ENCODE results near the gene DENND1A.
A peak's percentile ranks its signal among the peaks of the same experiment; 100 is the strongest.

DENND1A gene

DNA sequence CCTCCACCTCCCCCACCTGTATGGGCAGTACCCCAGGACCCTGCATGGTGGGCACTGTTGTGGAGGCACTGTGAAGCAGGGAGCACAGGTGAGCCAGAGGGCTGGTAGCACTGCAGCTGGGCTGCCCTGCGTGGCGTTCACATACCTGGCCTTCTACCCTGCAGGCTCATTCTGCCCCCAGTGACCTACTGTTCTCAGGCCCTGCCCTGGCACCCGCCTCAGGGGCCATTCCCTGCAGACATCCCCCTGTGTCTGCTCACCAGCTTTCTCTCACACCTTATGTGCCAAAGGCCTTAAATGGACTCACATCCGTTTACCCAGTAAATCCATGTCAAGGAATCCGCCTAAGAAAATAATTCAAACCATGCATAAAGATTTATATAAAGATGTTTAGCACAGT is 377.4 kb downstream of the DENND1A start:
- no peak for DNase-seq

DNA sequence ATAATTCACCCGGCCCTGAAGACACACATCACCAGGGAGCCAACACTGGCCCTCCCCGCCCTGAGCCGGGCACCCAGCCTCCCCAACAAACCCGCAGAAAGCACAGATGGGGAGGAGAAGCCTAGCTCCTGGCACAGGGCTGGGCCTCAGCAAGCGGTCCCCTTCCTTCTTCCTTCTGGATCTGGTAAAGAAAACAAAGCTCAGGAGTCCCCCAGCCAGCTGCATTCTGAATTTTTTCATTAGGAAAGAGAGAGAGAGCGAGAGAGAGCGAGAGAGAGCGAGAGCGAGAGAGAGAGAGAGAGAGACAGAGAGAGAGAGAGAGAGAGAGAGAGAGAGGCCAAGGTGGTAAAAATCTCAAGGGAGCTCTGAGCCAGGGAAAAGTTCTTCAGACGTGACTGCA is 378.2 kb downstream of the DENND1A start:
- DNase-seq, result no peak

DNA sequence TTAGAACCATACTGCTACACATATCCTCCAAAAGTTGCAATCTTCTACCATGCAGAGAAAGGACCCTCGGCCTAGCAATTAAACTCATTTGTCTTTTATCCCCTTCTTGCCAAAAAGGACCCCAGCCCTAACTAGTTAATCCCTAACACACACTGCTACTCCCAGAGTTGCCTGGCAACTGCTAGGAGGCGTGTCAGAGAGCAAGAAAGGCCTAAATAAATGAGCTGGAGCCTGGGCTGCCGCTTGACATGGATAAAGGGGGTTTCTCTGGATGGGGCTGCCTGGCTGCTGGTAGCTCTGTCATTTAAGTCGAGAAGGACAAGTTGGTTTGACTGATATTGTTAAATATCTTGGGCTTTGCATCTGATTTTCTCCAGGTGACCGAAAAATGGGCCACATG is 379.1 kb downstream of the DENND1A start:
- no peak for DNase-seq

DNA sequence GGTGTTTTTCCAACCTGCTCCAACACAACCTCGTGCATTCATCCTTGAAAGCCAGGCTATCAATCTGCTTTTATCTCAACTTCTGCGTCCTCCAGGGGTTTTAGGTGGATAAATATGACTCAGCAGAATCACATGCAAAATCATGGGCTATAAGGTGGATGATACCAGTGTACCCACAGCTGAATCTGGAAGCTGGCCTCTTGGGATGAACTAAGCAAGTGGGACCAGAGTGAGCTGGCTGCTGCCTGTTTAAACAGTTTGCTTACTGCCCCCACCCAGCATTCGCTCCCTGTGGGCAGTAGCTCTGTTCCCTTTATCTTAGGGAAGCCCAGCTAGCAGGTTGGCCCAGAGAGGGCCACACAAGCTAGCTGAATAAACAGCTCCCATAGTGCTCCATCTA is 379.9 kb downstream of the DENND1A start:
- no peak for DNase-seq

DNA sequence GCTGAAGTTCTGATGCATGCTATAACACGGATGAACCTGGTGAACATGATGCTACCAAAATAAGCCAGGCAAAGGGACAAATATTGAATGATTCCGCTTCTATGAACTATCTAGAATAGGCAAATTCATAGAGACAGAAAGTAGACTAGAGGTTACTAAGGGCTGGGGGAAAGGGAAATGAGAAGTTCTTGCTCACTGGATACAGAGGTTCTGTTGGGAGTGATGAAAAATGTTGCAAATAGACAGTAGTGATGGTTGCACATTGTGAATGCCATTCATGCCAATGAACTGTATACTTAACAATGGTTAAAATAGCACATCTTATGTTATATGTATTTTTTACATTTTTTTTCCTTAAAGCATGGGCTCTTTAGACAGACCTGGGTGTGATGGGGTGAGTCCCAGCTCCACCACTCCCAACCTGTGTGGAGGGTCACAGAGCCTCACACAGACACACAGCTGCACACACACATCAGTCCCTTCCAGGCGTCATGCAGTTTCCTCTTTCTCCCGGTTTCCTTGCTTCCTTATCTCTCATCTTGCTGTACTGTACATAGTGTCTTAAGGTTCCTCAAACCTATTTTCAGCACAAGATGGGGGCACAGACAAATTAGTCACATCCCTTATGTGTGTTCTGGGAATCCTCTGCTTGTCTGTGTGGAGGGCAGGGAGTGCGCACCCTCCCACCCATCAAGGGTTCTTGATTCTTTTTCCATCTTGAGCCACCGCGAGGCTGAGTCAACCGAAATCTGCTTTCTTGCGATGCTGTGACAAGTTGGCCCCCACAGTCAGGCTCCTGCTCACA is 381.0 kb downstream of the DENND1A start:
- peak; percentile 69 for DNase-seq

DNA sequence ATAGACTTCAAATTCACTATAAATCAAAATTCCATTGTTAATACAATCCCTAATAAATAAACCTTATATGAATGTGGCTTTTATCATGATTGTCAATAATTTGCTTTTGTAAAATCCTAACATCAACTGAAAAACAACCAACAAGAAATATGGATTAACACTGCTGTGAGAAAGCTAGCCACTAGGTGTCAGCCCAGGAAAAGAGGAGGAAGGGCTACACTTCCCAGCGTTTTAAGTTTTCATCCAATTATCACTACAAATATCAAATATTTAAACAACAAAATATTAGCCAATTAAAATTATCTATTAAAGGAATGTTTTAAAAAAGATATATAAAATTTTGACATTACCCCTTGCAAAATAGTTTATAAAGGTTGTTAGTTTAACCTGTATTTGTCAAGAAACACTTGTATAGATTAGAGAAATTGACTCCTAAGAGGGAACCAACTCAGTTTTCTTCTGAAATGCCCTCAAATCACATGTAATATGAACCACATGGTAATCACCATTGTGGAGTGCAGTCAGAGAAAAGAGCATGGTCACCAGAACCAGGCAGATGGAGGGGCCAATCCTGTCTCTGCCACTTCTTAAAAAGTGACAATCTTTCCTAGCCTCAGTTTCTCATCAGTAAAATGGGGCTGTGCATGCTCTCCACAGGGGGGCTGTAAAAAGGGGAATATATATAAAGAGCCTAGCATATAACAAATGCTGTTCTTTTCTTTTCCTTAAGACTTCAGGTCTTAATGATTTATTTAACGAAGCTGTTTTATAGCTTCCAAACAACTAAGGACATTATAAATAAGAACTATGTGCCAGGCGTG is 385.7 kb downstream of the DENND1A start:
- no peak for DNase-seq

DNA sequence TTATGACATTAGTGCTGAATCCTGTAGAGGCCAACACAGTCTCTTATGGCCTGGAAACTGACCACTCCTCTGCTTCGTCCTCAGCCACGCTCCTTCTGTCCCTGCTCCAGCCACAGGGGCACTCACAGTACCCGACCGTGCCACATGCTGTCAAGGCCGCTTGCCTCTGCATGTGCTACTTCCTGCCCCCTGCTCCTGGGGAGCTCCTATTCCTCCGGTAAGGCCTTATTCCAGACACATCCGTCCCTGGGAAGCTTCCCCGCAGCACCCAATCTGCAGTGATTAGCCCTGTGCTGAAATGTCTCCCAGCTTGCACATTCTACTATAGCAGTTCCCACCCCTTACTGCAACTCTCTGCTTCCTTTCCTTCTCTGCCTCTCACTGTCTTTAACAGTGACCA is 386.4 kb downstream of the DENND1A start:
- no peak for DNase-seq

DNA sequence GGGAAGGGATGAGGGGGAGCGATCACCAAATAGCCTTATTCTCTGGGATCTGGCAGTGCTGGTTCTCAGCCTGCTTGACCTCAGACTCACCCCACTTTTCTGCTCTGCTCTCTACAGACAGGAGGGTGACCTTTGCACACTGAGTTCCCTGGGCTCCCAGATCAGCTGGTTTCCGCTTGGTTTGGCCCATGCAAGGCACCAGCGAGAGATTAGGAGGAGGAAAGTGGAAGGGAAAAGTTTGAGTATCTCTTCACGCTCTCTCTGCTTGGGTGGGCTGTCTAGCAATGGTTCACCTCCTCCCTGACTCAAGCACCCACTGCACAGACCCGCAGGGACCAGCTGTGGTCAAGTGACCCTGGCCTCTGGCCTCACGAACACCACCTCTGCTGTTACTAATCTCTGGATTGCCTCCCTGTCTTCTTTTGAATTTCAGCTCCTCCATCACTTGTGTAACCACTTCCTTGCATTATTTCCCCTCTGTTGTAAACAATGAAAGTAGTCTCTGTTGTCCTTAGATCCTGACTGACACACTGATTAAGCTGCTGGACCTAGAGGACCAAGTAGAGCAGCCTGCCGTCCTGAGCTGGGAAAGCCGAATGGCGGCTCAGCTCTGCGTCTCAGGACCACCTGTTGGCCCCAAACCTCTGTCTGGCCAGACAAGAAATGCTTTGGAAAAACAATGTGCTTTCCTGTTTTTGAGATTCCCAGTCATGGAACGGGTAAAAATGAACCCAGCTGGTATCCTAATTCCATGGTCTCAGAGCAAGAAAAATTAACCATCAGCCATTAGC is 387.3 kb downstream of the DENND1A start:
- no peak for DNase-seq

DNA sequence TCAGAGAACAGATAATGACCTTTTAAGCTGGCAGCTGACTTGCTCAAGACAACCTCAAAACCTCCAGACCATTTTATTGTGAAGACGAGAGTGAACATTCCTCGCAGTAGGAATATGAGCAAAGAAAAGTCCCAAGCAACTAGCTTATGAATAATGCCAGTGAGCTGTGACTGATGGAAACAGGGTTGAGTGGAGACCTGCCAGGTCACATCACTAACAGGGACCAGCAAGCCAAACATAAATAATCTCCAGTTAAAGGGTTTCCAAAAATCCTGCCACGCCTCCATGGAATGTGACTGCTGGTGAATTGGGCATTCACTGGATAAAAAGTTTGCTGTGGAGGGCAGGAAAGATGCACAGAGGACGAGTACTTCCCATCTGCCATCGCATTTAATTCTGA is 388.5 kb downstream of the DENND1A start:
- no peak for DNase-seq

DNA sequence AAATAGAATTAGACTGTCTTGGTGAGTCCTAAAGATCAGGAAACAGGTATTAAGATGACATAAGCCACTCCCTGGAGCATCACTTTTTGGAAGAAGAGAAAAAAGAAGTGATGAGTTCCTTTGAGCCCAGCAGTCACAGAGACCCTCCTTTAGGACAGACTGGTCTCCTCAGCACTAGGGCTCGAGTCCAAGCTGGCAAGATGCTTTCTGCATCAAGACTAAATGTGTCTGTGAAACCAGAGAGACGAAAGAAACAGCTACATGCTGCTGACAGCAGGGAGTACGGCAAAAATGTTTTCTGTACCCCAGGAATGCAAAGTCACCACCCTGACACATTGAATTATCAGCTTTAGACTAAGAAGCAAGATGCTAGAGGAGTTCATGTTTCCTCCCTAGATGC is 389.5 kb downstream of the DENND1A start:
- no peak for DNase-seq

DNA sequence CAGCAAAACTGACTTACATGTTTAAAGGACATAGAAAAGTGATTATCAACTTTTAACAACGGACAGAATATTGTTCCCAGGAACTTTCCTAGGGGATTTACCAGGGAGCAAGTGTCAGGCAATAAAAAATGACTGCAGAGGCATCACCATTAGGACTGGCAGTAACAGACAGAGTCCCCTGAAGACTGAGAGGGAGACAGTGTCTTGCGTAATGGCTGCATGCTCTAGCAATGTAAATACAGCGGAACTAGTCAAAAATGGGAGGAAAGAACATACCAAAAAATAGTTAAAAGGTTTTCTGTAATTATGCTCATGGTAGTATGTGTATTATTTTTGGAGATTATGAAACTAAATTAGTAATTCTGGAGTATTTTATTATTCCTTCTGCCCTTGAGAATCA is 392.1 kb downstream of the DENND1A start:
- no peak for DNase-seq

DNA sequence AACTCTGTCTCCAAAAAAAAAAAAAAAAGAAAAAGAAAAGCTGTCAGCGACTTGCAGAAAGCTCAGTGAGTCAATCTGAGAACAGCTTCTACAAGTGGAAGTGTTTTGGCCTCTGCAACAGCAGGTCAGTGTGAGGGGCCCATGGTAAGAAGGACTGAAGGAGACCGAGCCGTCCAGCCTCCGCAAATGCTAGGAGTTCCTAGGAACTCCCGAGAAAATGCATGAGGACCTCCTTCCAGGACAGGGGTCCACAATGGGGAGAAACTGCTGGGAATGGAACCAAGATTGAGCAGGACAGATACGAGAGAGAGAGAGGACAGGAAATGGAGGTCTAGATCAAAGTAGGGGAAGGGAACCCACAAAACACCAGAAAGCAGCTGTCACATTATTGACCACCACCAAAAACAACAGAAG is 393.5 kb downstream of the DENND1A start:
- no peak for DNase-seq

DNA sequence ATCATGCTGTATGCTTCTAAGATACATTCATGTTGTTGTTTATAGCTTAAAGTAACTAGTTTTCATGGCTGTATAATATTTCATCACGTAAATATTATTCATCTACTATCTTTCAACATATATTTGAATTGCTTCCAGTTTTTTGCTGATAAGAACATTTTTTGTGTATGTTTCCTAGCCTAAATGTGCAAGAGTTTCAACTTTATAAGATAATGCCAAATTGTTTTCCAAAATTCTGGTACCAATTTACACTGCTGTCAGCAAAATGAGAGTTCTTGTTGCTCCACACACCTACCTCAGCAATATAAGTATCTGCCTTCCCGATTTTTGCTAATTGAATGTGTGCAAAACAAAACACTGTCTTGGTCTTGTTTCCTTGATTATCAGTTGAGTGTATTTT is 395.6 kb downstream of the DENND1A start:
- DNase-seq, result no peak

DNA sequence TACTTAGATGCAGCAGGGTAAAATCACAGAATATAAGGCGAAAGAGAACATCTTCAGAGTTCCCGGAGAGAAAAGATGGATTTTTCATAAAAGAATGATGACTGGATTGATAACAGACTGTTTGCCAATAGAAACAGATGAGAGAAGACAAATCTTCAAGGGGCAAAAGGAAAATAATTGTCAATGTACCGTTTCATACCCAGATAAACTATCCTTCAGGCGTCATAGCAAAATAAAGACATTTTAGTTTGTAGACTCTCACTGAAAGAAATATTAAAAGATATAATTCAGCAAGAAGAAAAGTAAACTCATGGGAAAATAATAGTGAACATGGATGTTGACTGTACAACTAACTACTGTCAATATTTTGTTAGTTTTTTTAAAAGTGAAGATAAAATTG is 399.7 kb downstream of the DENND1A start:
- no peak for DNase-seq

DNA sequence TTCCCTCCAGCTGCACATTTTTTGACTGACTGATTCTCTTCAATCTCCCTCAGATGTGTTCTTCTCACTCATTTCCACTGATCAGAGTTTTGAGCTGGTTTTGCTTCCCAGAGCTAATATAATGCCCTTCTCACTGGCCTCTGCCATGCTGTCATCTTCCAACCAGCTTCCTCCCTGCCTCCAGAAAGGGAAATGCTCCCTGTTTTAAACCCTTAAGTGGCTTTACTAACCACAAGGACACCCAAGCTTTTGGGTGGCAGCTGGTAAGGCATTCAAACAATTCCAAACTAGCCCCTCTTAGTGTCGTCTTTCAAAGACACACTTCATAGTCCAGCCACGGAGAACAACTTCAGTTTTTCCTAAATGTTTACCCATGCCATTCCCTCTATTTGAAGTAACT is 401.4 kb downstream of the DENND1A start:
- no peak for DNase-seq

DNA sequence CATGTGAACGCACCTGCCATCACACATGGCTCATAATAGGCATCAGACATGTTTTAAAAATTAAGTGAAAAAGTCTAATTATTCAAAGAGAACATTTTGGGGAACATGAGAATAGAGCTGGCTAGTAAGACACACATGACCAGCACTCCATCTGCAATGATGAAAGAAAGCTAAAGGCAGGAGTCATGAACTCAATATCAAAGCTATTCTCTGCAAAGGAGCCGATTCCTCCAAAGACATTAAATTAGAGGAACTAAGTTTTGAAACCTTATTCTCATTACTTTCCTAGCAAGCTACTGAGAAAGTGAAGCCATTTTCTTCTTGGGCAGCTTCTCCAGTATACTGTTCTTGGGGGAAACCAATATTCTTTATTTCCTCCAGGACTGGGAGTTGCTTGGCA is 401.9 kb downstream of the DENND1A start:
- DNase-seq, result no peak

DNA sequence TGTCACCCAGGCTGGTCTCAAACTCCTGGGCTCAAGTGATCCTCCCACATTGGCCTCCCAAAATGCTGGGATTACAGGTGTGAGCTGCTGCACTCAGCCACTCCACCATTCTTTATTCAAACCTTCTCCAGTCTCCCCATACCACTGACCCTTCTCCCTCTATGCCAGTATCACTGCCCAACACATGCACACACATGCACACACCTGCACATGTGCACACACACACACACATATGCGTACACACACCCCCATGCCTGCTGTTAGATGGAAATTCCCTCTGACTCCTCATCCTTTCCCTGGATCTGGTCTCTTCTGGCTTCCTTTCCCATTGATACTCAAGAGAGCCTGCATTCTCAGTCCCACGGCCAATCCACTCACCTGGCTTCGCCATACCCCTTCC is 404.0 kb downstream of the DENND1A start:
- no peak for DNase-seq

DNA sequence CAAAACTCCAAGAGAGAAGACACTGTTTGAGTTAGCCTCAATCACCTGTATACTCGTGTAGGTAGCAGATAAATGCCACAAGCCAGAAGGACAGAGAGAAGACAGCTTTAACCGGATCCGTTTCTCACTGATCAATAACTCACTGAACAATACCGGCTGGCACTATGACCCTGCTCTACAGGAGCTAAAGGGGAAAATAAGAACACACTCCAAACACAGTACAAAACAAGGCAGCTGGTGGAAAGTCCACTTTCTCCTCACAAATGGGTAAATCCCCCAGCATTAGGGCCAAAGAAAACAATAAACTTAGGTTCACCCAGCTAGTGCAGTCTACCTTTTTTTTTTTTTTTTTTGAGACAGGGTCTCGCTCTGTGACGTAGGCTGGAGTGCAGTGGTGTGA is 404.5 kb downstream of the DENND1A start:
- DNase-seq, result no peak

DNA sequence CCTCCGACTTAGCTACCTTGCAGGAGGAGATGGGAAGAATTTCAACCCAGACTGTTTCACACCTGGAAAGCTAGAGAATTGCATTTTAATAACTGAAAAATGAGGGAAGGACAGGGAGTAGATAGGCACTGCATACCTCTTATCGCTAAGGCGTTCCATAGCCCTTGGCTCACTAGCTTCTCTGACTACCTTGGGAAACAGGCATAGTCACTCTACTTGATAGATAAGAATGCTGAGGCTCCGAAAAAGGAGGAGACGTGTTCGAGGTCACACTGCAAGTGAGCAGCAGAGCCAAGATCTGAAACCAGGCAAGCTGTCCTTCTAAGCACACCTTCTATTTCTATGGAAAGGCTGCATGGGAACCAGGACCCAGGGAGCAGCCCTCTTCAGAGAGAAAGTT is 405.1 kb downstream of the DENND1A start:
- no peak for DNase-seq

DNA sequence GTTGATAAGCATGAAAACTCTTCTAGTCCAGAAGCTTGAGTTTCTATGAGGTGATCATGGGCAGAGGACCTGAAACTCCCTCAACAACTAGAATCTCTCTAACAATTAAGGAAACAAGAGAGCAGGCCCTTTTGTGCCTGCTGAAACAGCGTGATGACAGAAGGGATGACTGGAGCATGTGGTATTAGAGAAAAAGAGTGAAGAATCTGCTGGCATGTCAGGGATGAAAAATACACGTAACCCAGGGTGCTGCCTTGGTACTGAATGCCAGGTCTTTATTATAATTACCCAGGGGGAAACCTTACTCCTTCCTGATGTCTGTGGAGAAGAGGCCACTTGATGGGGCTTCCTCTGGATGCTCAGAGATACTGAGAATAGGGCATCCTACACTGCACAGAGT is 406.1 kb downstream of the DENND1A start:
- DNase-seq, result no peak

DNA sequence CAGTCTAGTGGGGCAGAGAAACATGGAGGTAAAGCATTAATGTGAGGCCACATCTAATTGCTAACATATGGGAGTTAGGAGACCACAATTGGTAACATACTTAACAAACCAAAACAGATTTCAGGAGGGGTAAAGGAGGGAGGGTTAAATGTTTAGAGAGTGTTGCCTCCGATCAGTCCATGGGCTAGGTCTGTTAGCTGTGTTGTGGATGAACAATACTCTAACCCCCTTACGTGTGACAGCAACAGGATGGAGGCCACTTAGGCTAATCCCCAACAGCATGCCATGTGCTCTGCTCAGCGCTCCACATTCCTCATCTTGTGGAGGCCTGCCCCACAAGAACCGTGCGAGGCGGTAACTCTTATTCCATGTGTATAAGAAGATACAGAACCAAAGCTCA is 406.9 kb downstream of the DENND1A start:
- DNase-seq, result no peak

DNA sequence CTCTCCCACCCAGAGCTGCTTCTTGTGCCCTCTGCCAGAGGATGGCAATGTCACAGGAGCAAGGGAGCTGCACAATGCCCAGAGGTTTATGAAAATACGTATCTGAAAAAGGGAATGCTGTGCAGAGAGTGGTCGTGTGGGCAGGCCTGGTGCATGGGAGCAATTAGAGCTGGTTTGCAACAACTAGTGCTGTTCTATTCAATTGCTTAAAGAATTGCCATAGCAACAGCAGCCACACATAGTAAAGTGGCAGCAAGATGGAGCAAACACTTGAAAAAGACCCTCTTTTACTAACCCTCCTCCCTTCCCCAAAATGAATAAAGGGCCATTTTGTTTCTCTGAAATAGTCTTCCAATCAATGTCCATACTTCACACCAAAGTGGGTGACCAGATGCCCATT is 407.7 kb downstream of the DENND1A start:
- no peak for DNase-seq

DNA sequence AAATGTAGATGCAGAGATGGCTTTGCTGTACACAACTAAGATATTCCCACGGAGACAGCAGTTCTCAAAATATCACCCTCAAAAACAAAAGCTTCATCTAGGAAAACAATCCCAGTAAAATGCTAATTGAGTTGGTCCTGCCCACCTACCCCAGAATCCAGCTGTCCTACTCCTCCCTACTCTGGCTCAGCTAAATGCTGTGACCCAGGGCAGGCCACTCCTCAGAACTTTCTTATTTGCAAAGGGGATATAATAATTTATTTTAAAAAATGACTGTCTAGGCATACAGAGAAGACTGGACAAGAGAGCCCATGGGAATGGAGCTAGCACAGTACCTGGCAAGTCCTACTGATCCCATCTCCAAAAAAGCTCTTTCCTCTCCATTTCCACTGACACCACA is 411.6 kb downstream of the DENND1A start:
- DNase-seq, result no peak

DNA sequence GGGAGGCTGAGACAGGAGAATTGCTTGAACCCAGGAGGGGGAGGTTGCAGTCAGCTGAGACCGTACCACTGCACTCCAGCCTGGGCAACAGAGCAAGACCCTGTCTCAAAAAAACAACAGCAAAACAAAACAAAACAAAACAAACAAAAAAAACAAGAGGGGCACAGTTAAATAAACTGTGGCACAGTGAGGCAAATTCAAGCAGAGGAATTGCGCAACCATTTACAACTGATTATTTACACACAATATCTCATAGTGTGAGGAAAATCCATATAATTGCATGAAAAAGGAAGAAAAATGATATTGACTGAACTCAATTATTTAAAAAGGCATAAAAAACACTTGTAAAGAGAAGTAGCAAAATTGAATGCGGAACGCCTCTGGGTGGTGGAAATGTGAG is 412.4 kb downstream of the DENND1A start:
- no peak for DNase-seq

Measured in activated CD8-positive, alpha-beta memory T cell treated with anti-CD3 and anti-CD28 coated beads for 24 hours (primary cell).